Spleen (tissue), 11 donors: ENCODE measurements around the gene COL5A1. TPM values are rescaled to one million over a fixed set of nuclear protein-coding genes. Genes with fewer than 3 reads are reported as not detected.

Experiments
- DNase-seq: peaks from one replicate; pipeline ENCODE4 v3.0.0-alpha.2; 2020
- H3K27ac ChIP-seq, 8 donors: fragments of 200-600 bp; sonication (generic) in 7 of 8; 1 replicate in 4 of 8; 2 replicates in 4 of 8; pipeline versions ENCODE4 v1.5.0 to v1.8.0; 2016 to 2021; ENCODE audit warnings: inconsistent platforms in 4 of 8, mild to moderate bottlenecking in 4 of 8, moderate library complexity in 1 of 8
- H3K27me3 ChIP-seq, 7 donors: fragments of 200-600 bp; sonication (generic) in 6 of 7; replicated peaks in 1 of 7; 1 replicate in 4 of 7; 2 replicates in 3 of 7; pipeline versions ENCODE4 v1.5.0 to v1.8.0; 2016 to 2021; ENCODE audit warnings: inconsistent platforms in 3 of 7, mild to moderate bottlenecking in 1 of 7
- H3K36me3 ChIP-seq, 6 donors: fragments of 200-600 bp; sonication (generic) in 5 of 6; 1 replicate in 4 of 6; 2 replicates in 2 of 6; pipeline versions ENCODE4 v1.5.0 to v1.8.0; 2016 to 2021; ENCODE audit warnings: inconsistent platforms in 2 of 6
- H3K4me1 ChIP-seq, 6 donors: fragments of 200-600 bp; sonication (generic) in 5 of 6; 1 replicate in 3 of 6; 2 replicates in 3 of 6; pipeline versions ENCODE4 v1.5.0 to v1.8.0; 2016 to 2021; ENCODE audit warnings: inconsistent platforms in 3 of 6
- H3K4me3 ChIP-seq, 8 donors: fragments of 200-600 bp; sonication (generic) in 7 of 8; 1 replicate in 4 of 8; 2 replicates in 4 of 8; pipeline versions ENCODE4 v1.5.0 to v1.8.0; 2016 to 2021; ENCODE audit warnings: inconsistent platforms in 4 of 8, mild to moderate bottlenecking in 4 of 8, moderate library complexity in 2 of 8
- H3K9me3 ChIP-seq, 8 donors: fragments of 200-600 bp; sonication (generic) in 7 of 8; 1 replicate in 4 of 8; 2 replicates in 4 of 8; pipeline versions ENCODE4 v1.5.0 to v1.8.0; 2016 to 2021; ENCODE audit warnings: inconsistent platforms in 4 of 8
- CTCF ChIP-seq, 11 experiments: fragments of 200-600 bp in 7 of 11; fragments of 450-650 bp in 4 of 11; sonication (generic) in 4 of 11; IDR thresholded peaks in 8 of 11; conservative IDR thresholded peaks in 3 of 11; 1 replicate in 7 of 11; 2 replicates in 4 of 11; pipeline versions ENCODE4 v1.4.0 to v1.8.0; 2016 to 2021; ENCODE audit warnings: antibody characterized with exemption in 11 of 11, inconsistent platforms in 4 of 11, mild to moderate bottlenecking in 1 of 11
- POLR2A ChIP-seq, 3 donors: fragments of 450-650 bp; IDR thresholded peaks; one replicate each; pipeline ENCODE4 v1.5.1; 2017; ENCODE audit warnings: antibody characterized with exemption in 3 of 3, mild to moderate bottlenecking in 1 of 3
- POLR2AphosphoS5 ChIP-seq, 3 donors: sonication (generic); formaldehyde crosslinking; IDR thresholded peaks; one replicate each; pipeline ENCODE4 v1.5.1; 2017; ENCODE audit warnings: antibody characterized with exemption in 3 of 3
- WGBS, 5 donors: extraction: QIAGEN DNeasy Blood & Tissue Kit in 3 of 5; methylation state at CpG; one replicate each; pipeline versions ENCODE4 v1.1.5 to v1.1.7; 2013 to 2018; 5-methylcytosine and 5-hydroxymethylcytosine counted together
- intact Hi-C: fragments of 100-400 bp; cut with DNase I; formaldehyde crosslinking; loops from one replicate; pipeline ENCODE4 v1.15.0; 2023; ENCODE audit warnings: low total_unique reads
- polyA plus RNA-seq, 3 donors: library from polyadenylated mRNA; stranded (reverse); fragments of 200-250 nt; gene quantifications; one replicate each; pipeline ENCODE4 v1.2.1, GENCODE V29; 2013
- total RNA-seq, 7 donors: library from RNA; depleted of rRNA in 3 of 7; stranded (reverse); fragments of >200 nt in 3 of 7; fragmentation: NEBNext Ultra II Directional in 4 of 7; extraction: Animal tissue kit (Norgen Biotek cat#: 25700) in 4 of 7; gene quantifications; one replicate each; pipeline versions ENCODE4 v1.1.0 to v1.2.1, GENCODE V29; 2016 to 2021
- donor health status: healthy with polysubstance abuse.
- donor health status: DM: no; HTN: no; CAD: no; lungs with moderate emphysema.
- donor health status: DM: no; HTN: no; CAD: no.
- donor health status: Bipolar disorder and iron deficiency.
- donor health status: healthy.
- donor health status: DM: no; HTN: no; CAD: no.
- donor health status: DM: yes; HTN: yes; CAD: no.

COL5A1 gene
- total and polyA plus RNA-seq, 10 donors = 2.6 to 50.6 (median 23.7) TPM

- no peak for TF ChIP-seq POLR2A (IDR thresholded peaks at IDR 0.05)
- no peak for TF ChIP-seq POLR2AphosphoS5 (IDR thresholded peaks at IDR 0.05)
- TF ChIP-seq CTCF (IDR thresholded peaks at IDR 0.05 in 8 of 11, conservative IDR thresholded peaks at IDR 0.05 in 3 of 11) = no peak
- DNase-seq = no peak
- intact Hi-C loops = no loop called here
- H3K9me3 ChIP-seq = peaks cover 0 to 6% (median 0%) of the 10 kb centered on the region in 8 donors
- H3K27me3 ChIP-seq = peaks cover 0 to 33% (median 0%) of the 10 kb centered on the region in 7 donors
- H3K4me1 ChIP-seq = no peaks in the 10 kb centered on the region
- no peaks in the 10 kb centered on the region for H3K36me3 ChIP-seq
- 78 to 93% (median 91%) methylated on average over 16 to 25 of the region's 25 CpGs for WGBS, 5 donors
- no peak overlapping the region for H3K27ac ChIP-seq
- no peak overlapping the region for H3K4me3 ChIP-seq
These were observed 44.3 kb upstream of the COL5A1 start for GRCh38 chr9:134597041-134597913.

- no peak overlapping the region for H3K4me3 ChIP-seq
- intact Hi-C loops = no loop called here
- 55 to 69% (median 64%) methylated on average over 18 to 27 of the region's 27 CpGs for WGBS, 5 donors
- no peaks in the 10 kb centered on the region for H3K36me3 ChIP-seq
- no peak overlapping the region for H3K27ac ChIP-seq
- no peak for DNase-seq
- peaks cover 0 to 6% (median 0%) of the 10 kb centered on the region in 8 donors for H3K9me3 ChIP-seq
- TF ChIP-seq CTCF (IDR thresholded peaks at IDR 0.05 in 8 of 11, conservative IDR thresholded peaks at IDR 0.05 in 3 of 11) = no peak
- no peak for TF ChIP-seq POLR2AphosphoS5 (IDR thresholded peaks at IDR 0.05)
- no peak for TF ChIP-seq POLR2A (IDR thresholded peaks at IDR 0.05)
- peaks cover 0 to 31% (median 0%) of the 10 kb centered on the region in 7 donors for H3K27me3 ChIP-seq
- H3K4me1 ChIP-seq = peaks cover 0 to 6% (median 0%) of the 10 kb centered on the region in 6 donors
These were observed 43.4 kb upstream of the COL5A1 start for GRCh38 chr9:134597957-134598883.

- no peak overlapping the region for H3K27ac ChIP-seq
- peaks cover 0 to 6% (median 0%) of the 10 kb centered on the region in 6 donors for H3K4me1 ChIP-seq
- no peaks in the 10 kb centered on the region for H3K36me3 ChIP-seq
- no peak for DNase-seq
- intact Hi-C loops = no loop called here
- peaks cover 0 to 6% (median 0%) of the 10 kb centered on the region in 8 donors for H3K9me3 ChIP-seq
- H3K27me3 ChIP-seq = peaks cover 0 to 24% (median 0%) of the 10 kb centered on the region in 7 donors
- 71 to 81% (median 80%) methylated on average over 11 of the region's 11 CpGs for WGBS, 5 donors
- no peak overlapping the region for H3K4me3 ChIP-seq
- no peak for TF ChIP-seq POLR2A (IDR thresholded peaks at IDR 0.05)
- no peak for TF ChIP-seq CTCF (IDR thresholded peaks at IDR 0.05 in 8 of 11, conservative IDR thresholded peaks at IDR 0.05 in 3 of 11)
- no peak for TF ChIP-seq POLR2AphosphoS5 (IDR thresholded peaks at IDR 0.05)
These were observed 42.7 kb upstream of the COL5A1 start for GRCh38 chr9:134598884-134599245.
